Stimulated activated CD8-positive, alpha-beta memory T cell treated with anti-CD3 and anti-CD28 coated beads, Interleukin-15, amount 100 ng/mL, for 24 hours (primary cell): ENCODE results near the gene TSGA10.
A peak's percentile ranks its signal among the peaks of the same experiment; 100 is the strongest.
"Not testable (repeated sequence)": the region's sequence is repeated elsewhere in the genome, so short reads cannot be mapped to it uniquely, and the experiment has no call there.

Source experiments
- DNase-seq: peaks from one replicate; pipeline ENCODE4 v3.0.0-alpha.2; 2020; ENCODE audit warnings: low read depth

Gene TSGA10

DNA sequence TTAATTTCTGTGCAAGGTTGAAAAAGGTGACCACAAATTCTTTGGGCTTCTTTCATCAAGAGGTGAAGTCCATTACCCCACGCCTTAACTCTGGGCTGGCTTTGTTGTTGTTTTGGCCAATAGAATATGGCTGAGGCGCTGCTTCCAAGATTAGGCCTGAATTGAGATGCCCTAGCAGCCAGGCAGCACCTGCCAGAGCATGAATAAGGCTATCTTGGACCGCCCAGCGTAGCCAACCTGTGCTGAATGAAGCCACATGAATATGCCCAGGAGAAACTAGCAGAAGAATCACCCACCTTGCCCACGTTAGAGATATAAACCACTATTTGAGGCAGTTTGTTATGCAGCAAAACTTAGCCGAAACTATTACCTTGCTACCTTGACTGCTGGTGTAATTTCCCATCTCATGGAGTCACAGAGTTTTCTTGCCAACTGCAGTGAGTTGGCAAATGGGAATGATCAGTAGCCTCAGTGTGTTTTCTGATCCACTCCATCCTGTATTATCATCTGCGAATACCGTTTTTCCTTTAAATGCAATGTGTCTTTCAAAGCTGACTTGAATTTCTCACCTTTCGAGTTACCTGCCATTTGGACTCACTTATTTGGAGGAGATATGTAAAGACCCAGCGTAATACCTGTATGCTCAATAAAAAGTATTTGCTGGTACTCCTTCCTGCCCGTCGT lies 679 bp downstream of the TSGA10 start:
- DNase-seq, result no peak

DNA sequence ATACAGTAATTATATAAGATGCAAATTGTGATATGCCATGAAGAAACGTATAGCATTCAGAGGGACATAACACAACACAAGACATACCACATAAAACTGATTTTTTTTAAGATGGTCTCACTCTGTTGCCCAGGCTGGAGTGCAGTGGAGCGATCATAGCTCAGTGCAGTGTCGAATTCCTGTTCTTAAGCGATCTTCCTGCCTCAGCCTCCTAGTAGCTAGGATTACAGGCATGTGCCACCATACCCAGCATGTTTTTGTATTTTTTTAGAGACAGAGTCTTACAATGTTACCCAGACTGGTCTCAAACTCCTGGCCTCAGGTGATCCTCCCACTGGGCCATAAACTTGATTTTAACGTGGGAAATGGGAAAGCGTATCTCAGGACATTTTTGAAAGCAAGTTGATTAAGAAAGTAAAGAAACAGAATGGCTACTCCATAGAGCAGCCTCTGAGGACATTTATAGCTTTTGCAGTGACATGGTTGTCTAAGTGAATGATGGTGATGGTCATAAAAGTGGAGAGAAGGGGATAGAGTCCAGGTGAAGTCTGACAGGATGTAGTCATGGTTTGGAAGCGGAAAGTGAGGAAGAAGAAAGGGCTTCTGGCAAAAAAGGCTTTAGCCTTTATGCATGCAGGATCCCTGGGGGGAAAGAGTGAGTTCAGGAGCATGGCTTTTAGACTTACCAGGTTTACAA lies 2.4 kb downstream of the TSGA10 start:
- DNase-seq, result no peak

DNA sequence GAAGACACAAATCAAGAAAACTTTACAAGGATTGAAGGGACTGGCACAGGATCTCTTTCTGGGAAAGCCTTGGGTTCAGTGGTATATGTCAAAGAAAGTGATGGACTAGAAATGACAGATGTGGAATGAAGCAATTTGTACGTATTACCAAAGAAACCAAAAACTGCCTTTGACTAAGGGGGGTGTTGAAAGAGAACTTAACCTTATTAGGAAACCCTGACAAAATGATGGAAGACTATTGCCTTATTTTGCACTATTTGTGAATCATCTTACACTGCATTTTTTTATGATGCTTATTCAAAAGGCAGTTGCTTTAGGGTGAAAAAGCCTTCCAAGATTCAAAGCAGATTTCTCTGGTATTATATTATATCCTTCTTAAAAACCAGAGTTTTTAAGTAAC lies 4.0 kb downstream of the TSGA10 start:
- DNase-seq, result no peak

DNA sequence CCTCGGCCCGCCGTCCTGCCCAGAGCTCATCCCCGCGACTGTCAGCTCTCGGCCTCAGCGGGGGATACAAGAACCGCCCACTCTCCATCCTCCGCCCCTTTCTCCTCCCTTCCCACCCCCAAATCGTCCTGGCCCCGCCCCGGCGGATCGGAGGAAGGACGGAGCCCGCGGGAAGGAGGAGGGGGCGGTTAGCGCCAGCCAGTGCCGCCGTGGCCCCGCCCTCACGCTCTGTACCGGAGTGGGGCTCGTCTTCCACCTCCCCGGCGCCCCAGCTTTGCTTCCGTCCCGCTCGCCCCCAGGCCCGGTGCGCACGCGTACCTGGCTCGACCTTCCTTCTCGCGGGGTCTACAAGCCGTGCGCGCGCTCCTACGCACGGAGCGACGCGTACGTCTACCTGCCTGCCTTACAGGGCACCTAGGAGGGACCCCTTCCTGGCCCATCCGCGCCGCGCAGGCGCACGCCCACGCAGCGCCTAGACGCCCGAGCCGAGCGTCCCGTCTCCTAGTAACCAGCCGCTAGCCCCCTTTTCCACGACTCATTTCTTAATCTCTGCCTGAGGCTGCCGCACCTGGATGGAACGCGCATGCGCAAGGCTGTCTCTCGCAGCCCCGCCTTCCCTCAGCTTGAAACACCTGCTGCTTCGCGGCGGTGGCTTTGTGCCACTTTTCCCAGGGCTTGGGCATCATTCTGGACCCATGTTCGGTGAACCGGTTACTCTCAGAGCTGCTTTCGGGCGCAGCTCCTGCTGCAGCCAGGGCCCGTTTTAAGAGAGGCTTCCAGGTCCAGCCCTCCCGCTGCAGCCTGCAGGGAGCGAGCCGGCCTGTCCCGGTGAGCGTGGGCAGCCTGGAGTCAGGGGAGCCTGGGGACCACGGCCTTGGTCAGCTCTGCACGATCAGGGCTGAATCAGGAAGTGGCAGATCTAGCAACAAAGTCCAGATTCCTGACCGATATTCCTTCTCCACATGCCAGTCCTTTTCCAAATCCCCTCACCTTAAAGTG lies 13.3 kb downstream of the TSGA10 start, which contains the start of gene C2orf15:
Gene C2orf15, plus strand, starts transcription at position 598 of the 999 bp plus-strand sequence. CDS start 8,852 bp downstream, outside the sequence.
- peak; percentile 89 for DNase-seq

DNA sequence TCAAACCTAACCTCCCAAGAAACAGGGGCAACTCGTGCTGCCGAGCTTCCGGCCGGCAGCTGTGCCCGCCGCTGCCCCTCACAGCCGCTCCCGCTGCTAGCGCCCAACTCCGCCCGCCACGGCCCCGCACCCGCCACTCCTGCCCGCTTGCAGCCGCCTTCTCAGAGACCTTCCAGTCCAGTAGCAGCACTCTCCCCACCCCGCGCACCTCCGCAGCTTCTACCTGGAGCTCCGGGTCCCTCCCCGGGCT lies 14.0 kb downstream of the TSGA10 start:
- no peak for DNase-seq

DNA sequence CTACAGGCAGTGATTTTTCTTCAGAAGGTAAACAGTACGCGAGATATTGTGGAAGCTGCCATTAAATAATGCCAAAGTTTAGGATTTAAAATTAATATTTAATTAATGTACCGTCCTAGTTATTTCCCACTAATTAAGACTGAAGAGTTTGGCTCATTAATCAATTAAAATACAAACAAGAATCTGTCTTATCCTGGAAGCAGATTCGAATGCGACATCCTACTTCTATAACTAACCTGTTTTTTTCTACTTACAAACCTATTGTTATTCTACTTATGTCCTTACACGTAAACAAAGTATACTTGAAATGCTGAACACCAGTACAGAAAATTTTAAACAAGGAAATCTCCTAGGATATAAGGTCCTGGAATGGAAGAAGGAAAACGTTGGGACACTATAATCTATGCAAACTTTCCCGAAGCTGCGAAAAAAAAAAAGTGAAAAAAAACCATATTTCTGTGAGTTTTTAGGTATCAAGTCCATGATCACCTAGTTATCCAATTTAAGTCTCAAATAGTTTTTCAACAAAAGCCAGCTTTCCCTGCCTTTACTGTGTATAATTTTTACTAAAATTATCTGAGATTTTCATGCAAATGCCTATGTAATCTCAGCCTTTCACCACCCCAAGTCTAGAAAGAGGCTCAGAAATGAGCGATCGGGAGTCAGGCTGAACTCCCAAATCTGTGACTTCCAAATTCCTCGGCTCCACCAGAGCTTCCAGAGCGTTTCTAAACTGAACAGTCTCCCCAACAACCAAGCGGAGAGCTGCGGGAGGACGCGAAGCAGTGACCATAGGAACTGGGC lies 14.5 kb downstream of the TSGA10 start:
- DNase-seq, result no peak

DNA sequence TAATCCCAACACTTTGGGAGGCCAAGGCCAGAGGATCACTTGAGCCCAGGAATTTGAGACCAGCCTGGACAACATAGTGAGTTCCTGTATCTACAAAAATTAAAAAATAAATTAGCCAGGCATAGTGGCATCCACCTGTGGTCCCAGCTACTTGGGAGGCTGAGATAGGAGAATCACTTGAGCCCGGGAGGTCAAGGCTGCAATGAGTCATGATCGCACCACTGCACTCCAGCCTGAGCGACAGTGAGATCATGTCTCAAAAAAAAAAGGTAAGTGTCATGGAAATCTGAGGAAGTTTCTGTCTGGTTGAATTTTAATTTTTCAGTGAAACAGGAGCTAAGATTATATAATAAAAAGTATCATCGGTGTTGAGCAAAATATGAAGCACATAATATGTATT lies 15.7 kb downstream of the TSGA10 start:
- no peak for DNase-seq

DNA sequence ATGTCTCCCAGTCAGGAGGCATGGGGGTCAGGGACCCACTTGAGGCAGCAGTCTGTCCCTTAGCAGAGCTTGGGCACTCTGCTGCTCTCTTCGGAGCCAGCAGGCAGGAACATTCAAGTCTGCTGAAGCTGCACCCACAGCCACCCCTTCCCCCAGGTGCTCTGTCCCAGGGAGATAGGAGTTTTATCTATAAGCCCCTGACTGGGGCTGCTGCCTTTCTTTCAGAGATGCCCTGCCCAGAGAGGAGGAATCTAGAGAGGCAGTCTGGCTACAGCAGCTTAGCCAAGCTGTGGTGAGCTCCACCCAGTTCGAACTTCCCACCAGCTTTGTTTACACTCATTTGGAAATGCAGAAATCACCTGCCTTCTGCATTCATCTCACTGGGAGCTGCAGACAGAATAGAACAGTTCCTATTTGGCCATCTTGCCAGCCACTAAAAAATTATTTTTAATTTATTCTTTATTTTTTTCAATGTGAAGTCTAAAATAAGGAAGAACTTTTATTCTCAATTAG lies 19.6 kb downstream of the TSGA10 start:
- not testable (repeated sequence) for DNase-seq

DNA sequence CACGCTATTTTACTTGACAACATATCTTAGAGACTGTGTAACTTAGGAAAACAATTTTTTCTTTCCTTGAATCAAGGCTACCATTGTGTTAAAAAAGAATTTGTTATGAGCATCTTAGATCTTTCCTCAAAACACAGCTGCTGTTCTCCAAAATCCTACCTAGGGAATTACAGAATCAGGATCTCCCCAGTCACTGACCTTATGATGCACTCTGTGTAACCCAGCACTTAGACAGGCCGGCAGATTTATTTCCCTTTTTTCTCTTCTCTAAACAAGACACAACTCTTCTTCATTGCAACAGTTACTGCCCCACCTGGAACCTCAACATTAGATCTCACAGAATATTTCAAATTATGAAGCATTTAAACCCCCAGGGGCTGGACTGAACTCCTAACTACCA lies 26.8 kb downstream of the TSGA10 start:
- no peak for DNase-seq

DNA sequence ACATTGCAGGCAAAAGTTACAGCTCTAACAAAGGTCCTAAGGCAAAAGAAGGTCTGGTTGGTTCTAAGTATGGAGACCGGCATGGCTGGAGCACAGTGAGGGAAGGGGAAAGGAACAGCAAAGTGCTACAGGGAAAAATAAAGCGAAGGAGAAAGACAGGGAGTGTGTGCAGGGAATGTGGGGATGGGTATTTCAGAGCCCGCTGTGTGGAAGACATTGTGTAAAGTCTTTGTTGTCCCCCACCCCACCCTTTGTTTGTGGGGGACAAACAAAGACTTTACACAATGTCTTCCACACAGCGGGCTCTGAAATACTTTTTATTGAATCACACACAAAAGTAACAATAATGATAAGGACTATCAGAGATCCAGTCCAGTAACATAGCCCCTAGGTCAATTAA lies 42.1 kb downstream of the TSGA10 start:
- no peak for DNase-seq

DNA sequence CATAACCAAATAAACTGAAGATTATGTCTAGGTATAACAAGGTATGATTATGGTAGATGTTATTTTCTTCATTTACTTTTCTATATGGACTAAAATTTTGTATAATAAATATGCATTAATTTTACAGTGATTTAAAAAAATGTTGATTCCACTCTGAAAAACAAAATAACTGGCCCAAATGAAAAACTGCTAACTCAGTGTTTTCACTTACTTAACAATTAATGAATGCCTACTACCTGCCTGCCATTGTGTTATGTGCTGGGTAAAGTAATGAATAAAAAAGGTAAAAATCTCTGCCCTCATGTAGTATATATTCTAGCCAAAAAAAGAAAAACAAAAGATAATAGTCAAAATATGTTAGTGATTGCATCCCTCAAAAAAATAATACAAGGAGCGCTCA lies 42.8 kb downstream of the TSGA10 start:
- DNase-seq, result no peak

DNA sequence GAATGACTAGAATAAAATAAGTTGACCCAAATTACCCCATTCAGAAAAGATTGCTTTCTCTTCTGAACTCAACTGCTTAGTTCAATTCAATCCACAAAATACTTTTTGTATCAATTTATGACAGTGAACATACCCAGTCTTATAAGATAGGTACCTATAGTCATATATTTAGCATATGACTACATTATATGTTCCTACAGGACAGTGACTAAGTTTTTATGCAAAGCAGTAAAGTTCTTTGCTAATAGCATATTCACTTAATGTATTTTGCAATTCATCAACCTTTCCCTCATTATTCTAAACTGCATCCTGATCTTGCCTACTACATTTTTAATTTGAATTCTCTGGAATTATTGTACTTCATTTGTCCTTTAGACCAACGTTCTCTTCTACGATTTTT lies 43.5 kb downstream of the TSGA10 start:
- DNase-seq, result no peak

DNA sequence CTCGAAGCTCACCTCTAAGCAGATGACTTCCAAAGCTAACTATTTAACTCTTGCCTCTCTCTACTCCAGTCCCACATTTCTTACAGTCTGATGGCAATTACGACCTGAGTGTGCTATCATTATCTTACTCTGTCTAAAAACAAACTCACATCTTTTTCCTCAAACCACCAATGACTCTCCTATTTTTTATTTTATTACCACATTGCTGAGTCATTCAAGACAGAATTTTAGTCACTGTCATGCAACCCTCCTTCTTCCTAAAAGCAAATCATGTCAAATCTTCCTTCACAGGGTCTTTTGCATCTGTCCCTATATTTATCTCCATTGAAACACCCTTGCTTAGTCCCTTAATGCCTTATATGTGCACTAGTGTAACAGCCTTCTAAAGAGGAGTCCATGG lies 47.8 kb downstream of the TSGA10 start:
- no peak for DNase-seq

DNA sequence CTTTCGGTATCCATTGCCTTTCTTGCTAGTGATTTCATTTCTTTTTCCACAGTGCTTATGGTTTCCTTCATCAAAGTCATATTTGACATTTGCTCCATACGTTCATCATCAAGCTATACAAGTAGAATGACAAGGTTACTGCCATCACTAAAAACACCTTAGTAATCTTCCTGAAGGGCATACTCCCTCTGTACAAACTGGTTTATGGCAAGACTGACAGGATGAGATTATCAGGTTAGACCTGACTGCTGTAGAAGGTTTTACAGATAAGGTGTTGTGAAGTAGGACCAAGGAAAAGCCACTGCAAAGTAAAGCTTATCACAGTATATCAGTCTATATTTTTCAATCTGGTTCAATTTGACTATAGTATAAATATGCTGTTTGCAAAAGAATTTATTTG lies 50.7 kb downstream of the TSGA10 start:
- no peak for DNase-seq

DNA sequence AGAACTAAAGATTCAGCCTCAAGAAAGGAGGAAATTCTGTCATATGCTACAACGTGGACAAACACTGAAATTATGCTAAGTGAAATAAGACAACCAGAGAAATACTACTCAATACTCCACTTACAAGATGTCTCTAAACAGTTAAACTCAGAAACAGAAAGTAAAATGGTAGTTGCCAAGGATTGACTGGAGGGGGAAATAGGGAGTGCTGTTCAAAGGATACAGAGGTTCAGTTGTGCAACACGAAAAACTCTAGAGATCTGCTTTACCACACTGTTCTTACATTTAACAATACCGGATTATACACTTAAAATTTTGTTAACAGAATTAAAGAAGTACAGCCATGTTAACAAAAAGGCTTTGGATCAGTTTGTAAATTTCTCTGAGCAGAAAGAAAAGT lies 53.0 kb downstream of the TSGA10 start:
- no peak for DNase-seq

DNA sequence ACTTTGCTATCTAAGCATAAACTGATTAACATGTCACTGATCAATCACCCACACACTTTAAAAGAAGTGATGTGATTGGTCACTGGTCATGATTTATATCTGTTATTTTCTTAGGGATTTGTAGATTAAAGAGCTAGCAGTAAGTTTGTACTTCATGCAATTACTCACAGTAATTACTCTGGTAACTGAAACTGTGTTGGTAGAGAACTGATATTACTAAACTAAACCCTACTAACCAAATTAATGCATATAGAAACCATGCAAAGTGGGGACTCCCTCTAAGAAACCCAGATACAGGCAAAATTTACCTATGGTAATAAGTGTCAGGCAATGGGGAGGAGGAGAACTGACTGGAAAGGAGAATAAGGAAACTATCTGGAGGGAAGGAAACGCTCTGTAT lies 58.0 kb downstream of the TSGA10 start:
- no peak for DNase-seq

DNA sequence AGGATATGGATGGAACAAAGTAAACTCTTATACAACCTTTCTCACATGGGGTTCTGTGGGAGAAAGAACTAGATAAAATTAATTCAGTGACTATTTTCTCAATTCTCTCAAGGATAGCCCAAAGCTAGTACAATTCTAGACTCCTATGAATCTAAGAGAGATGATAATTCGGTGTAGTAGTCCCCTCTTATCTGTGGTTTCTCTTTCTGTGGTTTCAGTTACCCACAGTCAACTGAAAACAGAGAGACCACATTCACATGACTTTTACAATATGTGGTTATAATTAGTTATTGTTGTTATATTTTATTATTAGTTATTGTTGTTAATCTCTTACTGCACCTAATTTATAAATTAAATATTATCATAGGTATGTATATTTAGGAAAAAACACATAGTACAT lies 66.7 kb downstream of the TSGA10 start:
- no peak for DNase-seq

DNA sequence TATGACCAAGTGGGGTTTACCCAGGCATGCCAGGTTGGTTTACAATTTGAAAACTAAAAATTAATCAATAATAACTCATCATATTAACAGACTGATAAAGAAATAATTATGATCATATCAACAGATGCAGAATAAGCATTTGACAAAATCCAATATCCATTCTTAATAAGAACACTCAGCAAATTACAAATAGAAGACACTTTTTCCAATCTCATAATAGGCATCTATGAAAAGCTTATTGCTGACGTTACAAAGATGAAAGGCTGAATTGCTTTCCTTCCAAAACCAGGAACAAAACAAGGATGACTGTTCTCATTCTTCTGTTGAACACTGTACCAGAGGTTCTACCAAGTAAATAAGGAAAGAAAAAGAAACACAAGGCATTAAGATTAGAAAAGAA lies 68.4 kb downstream of the TSGA10 start:
- DNase-seq, result no peak

DNA sequence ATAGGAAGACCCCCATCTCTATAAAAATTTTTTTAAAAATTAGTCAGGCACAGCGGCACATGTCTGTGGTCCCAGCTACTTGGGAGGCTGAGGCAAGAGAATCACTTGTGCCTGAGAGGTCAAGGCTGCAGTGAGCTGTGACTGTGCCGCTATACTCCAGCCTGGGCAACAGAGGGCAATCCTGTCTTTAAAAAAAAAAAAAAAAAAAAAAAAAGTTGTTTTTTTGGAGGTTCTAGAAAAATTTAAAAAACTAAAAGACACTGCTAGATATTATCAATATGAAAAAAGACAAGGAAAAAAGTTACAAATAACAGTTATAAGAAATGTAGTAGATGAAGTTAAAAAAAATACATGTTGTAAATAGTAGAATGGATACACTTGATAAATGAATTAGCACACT lies 69.3 kb downstream of the TSGA10 start:
- no peak for DNase-seq

DNA sequence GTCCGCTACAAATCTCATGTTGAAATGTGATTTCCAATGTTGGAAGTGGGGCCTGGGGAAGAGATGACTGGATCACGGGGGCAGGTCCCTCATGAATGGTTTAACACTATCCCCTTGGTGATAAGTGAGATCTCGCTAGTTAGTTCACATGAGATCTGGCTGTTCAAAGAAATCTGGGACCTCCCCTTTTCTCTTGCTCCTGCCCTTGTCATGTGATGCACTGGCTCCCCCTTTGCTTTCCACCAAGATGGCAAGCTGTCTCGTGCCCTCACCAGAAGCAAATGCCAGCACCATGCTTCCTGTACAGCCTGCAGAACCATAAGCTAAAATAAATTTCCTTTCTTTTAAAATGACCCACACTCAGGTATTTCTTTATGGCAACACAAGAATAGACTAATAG lies 70.5 kb downstream of the TSGA10 start:
- DNase-seq, result no peak

DNA sequence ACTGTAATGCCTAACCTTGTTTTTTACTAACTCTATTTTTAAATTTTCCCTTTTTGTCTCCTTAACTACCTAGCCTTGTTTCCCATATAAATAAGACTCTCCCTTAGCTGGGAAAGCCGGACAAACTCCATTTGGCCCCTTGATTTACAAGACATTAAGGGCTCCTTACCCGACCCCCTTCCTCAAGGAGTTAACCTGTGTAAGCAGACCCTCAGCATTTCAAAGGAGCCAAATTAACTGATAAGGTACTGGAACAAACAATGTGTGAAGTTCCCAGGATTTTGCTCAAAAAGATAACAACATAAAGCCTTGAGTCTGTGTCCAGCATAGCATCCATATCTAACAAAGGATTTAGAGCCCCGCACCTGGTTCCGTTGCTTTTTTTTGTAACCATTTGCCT lies 72.9 kb downstream of the TSGA10 start:
- no peak for DNase-seq

DNA sequence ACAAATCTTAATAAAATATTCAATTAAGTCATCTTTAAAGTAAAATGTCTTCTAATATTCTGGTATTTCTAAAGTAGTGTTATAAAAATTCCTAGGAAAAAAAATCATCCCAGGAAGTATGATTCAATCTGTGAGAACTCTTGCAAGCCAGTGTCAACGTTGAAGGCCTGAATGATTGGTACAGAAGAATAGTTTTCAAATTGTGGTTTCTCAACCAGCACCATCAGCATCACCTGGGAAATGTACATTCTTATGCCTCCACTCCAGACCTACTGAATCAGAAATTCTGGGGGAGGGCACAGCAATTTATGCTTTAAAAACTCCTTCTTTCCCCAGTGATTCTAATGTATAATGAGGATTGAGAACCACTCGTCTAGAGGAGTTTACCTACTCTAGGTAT lies 75.5 kb downstream of the TSGA10 start:
- no peak for DNase-seq
